ENCODE data around the gene DCDC2B. TPM values are rescaled to one million over a fixed set of nuclear protein-coding genes. Genes with fewer than 3 reads are reported as not detected.

The DCDC2B gene
- total and polyA plus RNA-seq, 10 of the 15 experiments (the other 5 are each of a cell fraction or from before 2014, with no cell fraction given) = 0.12 to 0.21 (median 0.15) TPM; not detected in 7

GRCh38 chr1:32200226-32201010 is 8.5 kb upstream of the DCDC2B start, which contains the start of gene CCDC28B:
Gene CCDC28B (plus strand): TSS chr1:32200595. CDS start chr1:32201936, 1,341 bp downstream.
- intact Hi-C loops (cut with micrococcal nuclease; ENCODE audit: unreplicated experiment) (loop anchor here (2.0 to 5.0 kb wide), 3 partner anchors 20 to 212 kb away; no protein-coding TSS in a partner anchor), in situ Hi-C loops (cut with MboI) (no loop called here)
- peaks cover 19% of the 10 kb centered on the region for H3K79me2 ChIP-seq (ENCODE audit: control insufficient read depth, insufficient read depth, low read length)
- WGBS (ENCODE audit: insufficient coverage, insufficient replicate concordance, low lambda C conversion rate, missing lambda C conversion rate) = under 1% methylated on average over 27 of the region's 34 CpGs
- H2AFZ ChIP-seq (ENCODE audit: control insufficient read depth, low read depth, low read length) = peak within 1 kb of the TSS; percentile 71
- ChIA-PET RAD21 (ENCODE audit: unreplicated experiment) (interaction anchor here (1.0 to 4.2 kb wide), 12 partner anchors 10 to 194 kb away, joined by 3 to 22 read pairs (median 4); partner anchors contain the start of genes BSDC1, KPNA6, TMEM39B and TXLNA), SMC1A (ENCODE audit: uncharacterized antibody, unreplicated experiment) (interaction anchor here (0.8 to 2.4 kb wide), 12 partner anchors 9 to 127 kb away, joined by 3 to 26 read pairs (median 5); partner anchors contain the start of genes KPNA6, TMEM39B and TXLNA), CTCF (interaction anchor here (0.8 to 3.7 kb wide), 13 partner anchors 8 to 136 kb away, joined by 3 to 27 read pairs (median 4); partner anchors contain the start of genes KPNA6, MARCKSL1, TMEM39B and TXLNA), POLR2A (interaction anchor here (0.6 to 2.8 kb wide), 21 partner anchors 11 to 692 kb away, joined by 3 to 25 read pairs (median 4); partner anchors contain the start of genes HDAC1, KPNA6, MARCKSL1 and PTP4A2)
- BruUV-seq (replicated peaks) = no TSS peak
- H4K20me1 ChIP-seq (ENCODE audit: control insufficient read depth, insufficient read depth) = no peaks in the 10 kb centered on the region
- peak within 1 kb of the TSS; percentile 82 for H3K9ac ChIP-seq (ENCODE audit: control insufficient read depth, insufficient read depth, low read length)
- DNase-seq (ENCODE audit: low read depth, low spot score) = peak; percentile 34
- peak; percentile 66 for ATAC-seq
- peaks cover 16% of the 10 kb centered on the region for H3K4me1 ChIP-seq (ENCODE audit: control insufficient read depth, insufficient read depth, low read length)
- no peaks in the 10 kb centered on the region for H3K27me3 ChIP-seq (replicated peaks in 1 of 2; ENCODE audit: control insufficient read depth in 2 of 2, insufficient read depth in 2 of 2, low read length in 1 of 2)
- peak within 1 kb of the TSS; percentile 89 for H3K27ac ChIP-seq (ENCODE audit: control insufficient read depth, insufficient read depth)
- peak within 1 kb of the TSS; percentile 90 for H3K4me3 ChIP-seq
- FAIRE-seq = peak; percentile 78
- H3K4me2 ChIP-seq (ENCODE audit: control insufficient read depth, insufficient read depth) = peak within 1 kb of the TSS; percentile 88
- peaks cover 14 to 15% of the 10 kb centered on the region in 2 experiments for H3K36me3 ChIP-seq (ENCODE audit: control insufficient read depth in 2 of 2, insufficient read depth in 2 of 2, low read length in 1 of 2)
- no peaks in the 10 kb centered on the region for H3K9me3 ChIP-seq (replicated peaks; ENCODE audit: control insufficient read depth, insufficient read depth, low read length)
- TF ChIP-seq HCFC1 (IDR thresholded peaks at IDR 0.05; ENCODE audit: low read length) (no peak), MYB (IDR thresholded peaks at IDR 0.05; ENCODE audit: borderline replicate concordance, low read depth, low read length) (no peak), CBX5 (IDR thresholded peaks at IDR 0.05; ENCODE audit: low read depth) (no peak), MXI1 (IDR thresholded peaks at IDR 0.05; ENCODE audit: low read depth, low read length) (peak; percentile 84), E2F4 (IDR thresholded peaks at IDR 0.05; ENCODE audit: low read depth, low read length) (no peak), BACH1 (IDR thresholded peaks at IDR 0.05; ENCODE audit: borderline replicate concordance) (no peak), POLR2AphosphoS5 (IDR thresholded peaks at IDR 0.05; ENCODE audit: low read length) (0 out of 2 replicates have a peak, but pooled peaks have one; percentile 18), BHLHE40 (IDR thresholded peaks at IDR 0.05; ENCODE audit: borderline replicate concordance in 1 of 2, low read depth in 2 of 2, low read length in 1 of 2) (peak; percentile 22 to 32; a peak in 1 of 4 replicates), ZZZ3 (IDR thresholded peaks at IDR 0.05; ENCODE audit: control insufficient read depth, insufficient read length, low read depth) (no peak), RAD21 (IDR thresholded peaks at IDR 0.05; ENCODE audit: insufficient read depth, low read depth, low read length) (no peak), JUNB (IDR thresholded peaks at IDR 0.05) (no peak), ESRRA (IDR thresholded peaks at IDR 0.05; ENCODE audit: low read length) (no peak), USF1 (IDR thresholded peaks at IDR 0.05; ENCODE audit: borderline replicate concordance, extremely low read length, insufficient read depth, low read depth, low read length) (no peak), RELB (IDR thresholded peaks at IDR 0.05; ENCODE audit: low read depth) (peak; percentile 56), ZNF207 (IDR thresholded peaks at IDR 0.05; ENCODE audit: borderline replicate concordance) (no peak), MEF2B (IDR thresholded peaks at IDR 0.05; ENCODE audit: partially characterized antibody, poor library complexity, severe bottlenecking) (no peak), PML (IDR thresholded peaks at IDR 0.05; ENCODE audit: low read length) (no peak), DPF2 (IDR thresholded peaks at IDR 0.05) (no peak), POU2F2 (IDR thresholded peaks at IDR 0.05; ENCODE audit: borderline replicate concordance, low read depth, low read length) (peak; percentile 98; the same call in 2 of the 3 replicates), RAD51 (IDR thresholded peaks at IDR 0.05) (no peak)

Measured in GM12878 (cell line).